ENCODE measurements around the gene CD74. TPM values are rescaled to one million over a fixed set of nuclear protein-coding genes. Genes with fewer than 3 reads are reported as not detected.

Gene CD74
- total RNA-seq, 1 experiment from 2014 or later, result 19.5 TPM

- Histone ChIP-seq H4K20me1 (ENCODE audit: control insufficient read depth, insufficient read depth, insufficient read length) (no peaks in the 10 kb centered on the region), H4K8ac (replicated peaks; ENCODE audit: insufficient read length, low read depth, low read length) (no peak overlapping the region), H3K27me3 (ENCODE audit: insufficient read depth, low read length) (no peaks in the 10 kb centered on the region), H2BK20ac (ENCODE audit: low read depth, low read length, poor library complexity, severe bottlenecking) (no peak overlapping the region), H2BK12ac (ENCODE audit: insufficient read length, low read depth, low read length) (no peak overlapping the region), H2BK120ac (ENCODE audit: low read depth, low read length, poor library complexity, severe bottlenecking) (no peak overlapping the region), H2AK5ac (ENCODE audit: insufficient read length, low read length) (no peak overlapping the region), H3K18ac (ENCODE audit: insufficient read length, low read depth, low read length) (no peak overlapping the region), H2BK15ac (ENCODE audit: low read depth, low read length) (no peak overlapping the region), H3T11ph (ENCODE audit: low read length) (no peak overlapping the region), H3K4ac (ENCODE audit: low read depth, low read length) (no peak overlapping the region), H4K5ac (ENCODE audit: insufficient read length, low read depth, low read length) (no peak overlapping the region), H3K14ac (ENCODE audit: insufficient read depth, low read length) (no peak overlapping the region), H2BK5ac (ENCODE audit: insufficient read length, low read length) (no peak overlapping the region), H3K9ac (ENCODE audit: extremely low read depth, insufficient read length, low read length) (no peak overlapping the region), H3K79me1 (ENCODE audit: insufficient read depth, low read depth, low read length, poor library complexity, severe bottlenecking) (no peaks in the 10 kb centered on the region), H3K23me2 (ENCODE audit: insufficient read length, low read depth, low read length, poor library complexity, severe bottlenecking) (no peaks in the 10 kb centered on the region), H3K4me2 (ENCODE audit: insufficient read depth, insufficient read length, low read length) (no peak overlapping the region), H4K91ac (ENCODE audit: insufficient read length, low read depth, low read length) (no peak overlapping the region), H3K56ac (ENCODE audit: insufficient read length, low read depth, low read length) (no peak overlapping the region), H2AFZ (ENCODE audit: low read length) (no peak overlapping the region), H3K27ac (ENCODE audit: insufficient read length, low read depth, low read length) (no peak overlapping the region), H3K4me1 (ENCODE audit: insufficient read depth, low read length) (no peaks in the 10 kb centered on the region), H3K79me2 (ENCODE audit: insufficient read depth, low read length) (no peaks in the 10 kb centered on the region), H3K23ac (ENCODE audit: insufficient read length, low read depth, low read length) (no peak overlapping the region), H3K9me3 (ENCODE audit: control insufficient read depth, low read depth, low read length) (no peaks in the 10 kb centered on the region)
- peak overlapping the region in 1 of 3 experiments; percentile 35; a peak in 1 of 7 replicates for H3K27ac Mint-ChIP-seq
- no CpG with 5 or more reads among the region's 15 CpGs for WGBS (ENCODE audit: extremely low coverage, insufficient read length, low lambda C conversion rate)
- no peak overlapping the region; a peak in 1 of 5 replicates for H3K4me3 Mint-ChIP-seq
- no peak for TF ChIP-seq CTCF (conservative IDR thresholded peaks at IDR 0.05)
- no peaks in the 10 kb centered on the region for H3K9me3 Mint-ChIP-seq
- no peaks in the 10 kb centered on the region for H3K4me1 Mint-ChIP-seq
- DNase-seq, result no peak
- no peaks in the 10 kb centered on the region; the same call in 1 of the 2 replicates for H3K27me3 Mint-ChIP-seq (ENCODE audit: low read depth)
- H3K36me3 Mint-ChIP-seq (ENCODE audit: insufficient read depth in 1 of 3, low read depth in 3 of 3), result peaks cover 39 to 97% (median 77%) of the 10 kb centered on the region in 3 experiments
Measured at GRCh38 chr5:150386024-150386855, 26.5 kb downstream of the CD74 start.
